Right lobe of liver (tissue), 4 donors: ENCODE results near the gene PPM1K.

Source experiments
- CTCF ChIP-seq, 4 donors: fragments of 200-600 bp in 3 of 4; fragments of 450-650 bp in 1 of 4; IDR thresholded peaks; one replicate each; pipeline versions ENCODE4 v1.5.1 to v1.8.0; 2016 to 2022; ENCODE audit warnings: antibody characterized with exemption in 4 of 4, mild to moderate bottlenecking in 2 of 4
- POLR2A ChIP-seq: fragments of 450-650 bp; IDR thresholded peaks from one replicate; pipeline ENCODE4 v1.6.1; 2017; ENCODE audit warnings: antibody characterized with exemption, mild to moderate bottlenecking
- donor health status: DM: no; HTN: no; CAD: no.
- donor health status: DM: no; HTN: no; CAD: no.
- donor health status: DM: no; HTN: yes; CAD: no.

DNA sequence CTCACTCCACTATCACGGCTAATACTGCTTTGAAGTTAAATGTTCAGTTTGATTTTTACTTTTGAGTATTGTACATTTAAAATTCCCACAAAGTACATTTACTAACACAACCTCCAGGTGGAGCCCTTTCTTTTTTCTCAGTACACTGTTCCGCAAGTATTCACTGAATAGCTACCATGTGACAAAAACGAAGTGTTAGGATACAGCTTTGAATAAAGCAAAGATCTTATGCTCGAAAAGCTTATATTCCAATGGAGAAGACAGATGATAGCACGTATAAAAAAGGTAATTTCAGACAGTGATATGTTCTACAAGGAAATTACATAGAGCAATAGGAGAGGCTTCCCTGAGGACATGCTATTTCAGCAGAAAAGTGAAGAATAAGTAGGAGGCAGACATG is 65.3 kb downstream of the PPM1K start:
- TF ChIP-seq CTCF (IDR thresholded peaks at IDR 0.05) (peak; percentile 67 to 81 (median 73)), POLR2A (no peak)
